Skeletal muscle tissue (tissue), 4 donors: Measurements from ENCODE around the gene APRT. TPM values are rescaled to one million over a fixed set of nuclear protein-coding genes. Genes with fewer than 3 reads are reported as not detected.

Experiments
- H3K27ac ChIP-seq: one replicate; pipeline ENCODE4 v1.7.0; 2013; ENCODE audit warnings: mild to moderate bottlenecking, low read depth, low read length, inconsistent platforms
- H3K27me3 ChIP-seq, 3 donors: one replicate each; pipeline ENCODE4 v1.7.0; 2013; ENCODE audit warnings: low read length in 3 of 3; ENCODE audit not compliant: control insufficient read depth in 3 of 3, insufficient read depth in 3 of 3
- H3K36me3 ChIP-seq, 3 donors: one replicate each; pipeline ENCODE4 v1.7.0; 2013; ENCODE audit warnings: low read length in 3 of 3; ENCODE audit not compliant: control insufficient read depth in 3 of 3, insufficient read depth in 3 of 3
- H3K4me1 ChIP-seq, 3 donors: one replicate each; pipeline ENCODE4 v1.7.0; 2013; ENCODE audit warnings: low read length in 3 of 3, mild to moderate bottlenecking in 3 of 3; ENCODE audit not compliant: control insufficient read depth in 3 of 3, insufficient read depth in 3 of 3
- H3K4me3 ChIP-seq, 3 donors: one replicate each; pipeline ENCODE4 v1.7.0; 2013; ENCODE audit warnings: low read length in 3 of 3
- H3K9ac ChIP-seq, 3 donors: one replicate each; pipeline ENCODE4 v1.7.0; 2013; ENCODE audit warnings: low read length in 3 of 3, mild to moderate bottlenecking in 3 of 3, moderate library complexity in 2 of 3, low read depth in 1 of 3
- H3K9me3 ChIP-seq, 3 donors: one replicate each; pipeline ENCODE4 v1.7.0; 2013; ENCODE audit warnings: low read length in 3 of 3; ENCODE audit not compliant: control insufficient read depth in 3 of 3
- total RNA-seq: library from RNA; depleted of rRNA; stranded (reverse); fragments of >200 nt; gene quantifications from one replicate; pipeline ENCODE4 v1.2.3, GENCODE V29; 2014
- donor health status: Osteomylitis.

APRT gene
- total RNA-seq, 1 donor from 2014 or later: 41.8 TPM

GRCh38 chr16:88842806-88843205 is 31.1 kb upstream of the APRT start:
- no peaks in the 10 kb centered on the region for H3K4me1 ChIP-seq
- H3K27me3 ChIP-seq: no peaks in the 10 kb centered on the region
- H3K9me3 ChIP-seq: no peaks in the 10 kb centered on the region
- peaks cover 14 to 17% (median 14%) of the 10 kb centered on the region in 3 donors for H3K36me3 ChIP-seq
- H3K27ac ChIP-seq: no peak overlapping the region
- H3K9ac ChIP-seq: no peak overlapping the region
- H3K4me3 ChIP-seq: no peak overlapping the region

GRCh38 chr16:88842308-88842756 is 30.6 kb upstream of the APRT start:
- Histone ChIP-seq H3K36me3 (peaks cover 13 to 17% (median 14%) of the 10 kb centered on the region in 3 donors), H3K9ac (no peak overlapping the region), H3K27ac (no peak overlapping the region), H3K9me3 (no peaks in the 10 kb centered on the region), H3K27me3 (no peaks in the 10 kb centered on the region), H3K4me3 (no peak overlapping the region), H3K4me1 (no peaks in the 10 kb centered on the region)

GRCh38 chr16:88841521-88842307 is 30.0 kb upstream of the APRT start:
- H3K36me3 ChIP-seq: peaks cover 13 to 17% (median 14%) of the 10 kb centered on the region in 3 donors
- H3K9me3 ChIP-seq: no peaks in the 10 kb centered on the region
- H3K4me3 ChIP-seq: no peak overlapping the region
- H3K4me1 ChIP-seq: no peaks in the 10 kb centered on the region
- H3K9ac ChIP-seq: no peak overlapping the region
- H3K27me3 ChIP-seq: no peaks in the 10 kb centered on the region
- H3K27ac ChIP-seq: no peak overlapping the region

GRCh38 chr16:88840600-88841215 is 29.0 kb upstream of the APRT start:
- Histone ChIP-seq H3K27ac (no peak overlapping the region), H3K36me3 (peaks cover 13 to 22% (median 14%) of the 10 kb centered on the region in 3 donors), H3K27me3 (no peaks in the 10 kb centered on the region), H3K9ac (no peak overlapping the region), H3K4me1 (no peaks in the 10 kb centered on the region), H3K9me3 (no peaks in the 10 kb centered on the region), H3K4me3 (no peak overlapping the region)

GRCh38 chr16:88839745-88840599 is 28.2 kb upstream of the APRT start:
- H3K9me3 ChIP-seq: no peaks in the 10 kb centered on the region
- no peaks in the 10 kb centered on the region for H3K27me3 ChIP-seq
- H3K4me1 ChIP-seq: no peaks in the 10 kb centered on the region
- no peak overlapping the region for H3K27ac ChIP-seq
- no peak overlapping the region for H3K4me3 ChIP-seq
- peaks cover 18 to 29% (median 18%) of the 10 kb centered on the region in 3 donors for H3K36me3 ChIP-seq
- no peak overlapping the region for H3K9ac ChIP-seq

GRCh38 chr16:88839026-88839529 is 27.4 kb upstream of the APRT start:
- H3K27ac ChIP-seq: no peak overlapping the region
- no peaks in the 10 kb centered on the region for H3K27me3 ChIP-seq
- H3K9me3 ChIP-seq: no peaks in the 10 kb centered on the region
- H3K9ac ChIP-seq: no peak overlapping the region
- H3K4me3 ChIP-seq: no peak overlapping the region
- H3K4me1 ChIP-seq: no peaks in the 10 kb centered on the region
- H3K36me3 ChIP-seq: peaks cover 20 to 30% (median 21%) of the 10 kb centered on the region in 3 donors

GRCh38 chr16:88838566-88838965 is 26.8 kb upstream of the APRT start:
- Histone ChIP-seq H3K4me1 (no peaks in the 10 kb centered on the region), H3K36me3 (peaks cover 20 to 30% (median 21%) of the 10 kb centered on the region in 3 donors), H3K9me3 (no peaks in the 10 kb centered on the region), H3K4me3 (no peak overlapping the region), H3K27ac (no peak overlapping the region), H3K27me3 (no peaks in the 10 kb centered on the region), H3K9ac (no peak overlapping the region)

GRCh38 chr16:88837806-88838205 is 26.1 kb upstream of the APRT start:
- Histone ChIP-seq H3K9me3 (no peaks in the 10 kb centered on the region), H3K27me3 (no peaks in the 10 kb centered on the region), H3K4me1 (no peaks in the 10 kb centered on the region), H3K4me3 (no peak overlapping the region), H3K27ac (no peak overlapping the region), H3K36me3 (peaks cover 20 to 30% (median 21%) of the 10 kb centered on the region in 3 donors), H3K9ac (no peak overlapping the region)

GRCh38 chr16:88836791-88837190 is 25.1 kb upstream of the APRT start:
- Histone ChIP-seq H3K9me3 (no peaks in the 10 kb centered on the region), H3K9ac (no peak overlapping the region), H3K27ac (no peak overlapping the region), H3K27me3 (no peaks in the 10 kb centered on the region), H3K36me3 (peaks cover 20 to 30% (median 21%) of the 10 kb centered on the region in 3 donors), H3K4me1 (no peaks in the 10 kb centered on the region), H3K4me3 (no peak overlapping the region)
